ENCODE data around the gene ERBB4. TPM values are rescaled to one million over a fixed set of nuclear protein-coding genes. Genes with fewer than 3 reads are reported as not detected.

The ERBB4 gene
- total RNA-seq, 4 donors from 2014 or later = 0.16 to 12.7 (median 0.27) TPM; not detected in 1

DNA sequence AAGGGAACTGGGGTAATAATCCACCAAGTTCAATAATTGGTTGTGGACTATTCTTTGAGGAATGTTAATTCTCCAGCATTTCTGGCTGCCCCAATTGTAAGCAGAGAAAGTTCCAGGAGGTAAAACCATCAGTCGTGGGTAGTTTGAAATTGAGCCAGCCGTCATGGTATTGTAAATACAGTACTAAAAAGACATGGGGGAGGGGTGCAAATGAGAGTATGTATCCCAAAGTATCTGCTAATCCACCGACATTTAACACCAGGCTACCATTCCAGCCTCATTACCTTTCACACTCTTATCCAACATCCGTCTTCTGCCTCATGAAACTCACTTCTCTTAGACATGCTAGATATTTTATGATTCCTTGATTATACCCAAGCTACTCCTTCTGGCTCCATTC, 507.9 kb downstream of the ERBB4 start:
- Histone ChIP-seq H3K27me3 (no peaks in the 10 kb centered on the region), H3K36me3 (no peaks in the 10 kb centered on the region), H3K4me1 (no peaks in the 10 kb centered on the region), H3K27ac (no peak overlapping the region), H3K9me3 (no peaks in the 10 kb centered on the region), H3K4me3 (no peak overlapping the region)
- WGBS, 2 donors (ENCODE audit: low coverage in 1 of 2) = 41 to 52% methylated on average over 4 of the region's 4 CpGs
- no peak for TF ChIP-seq EP300 (IDR thresholded peaks at IDR 0.05; ENCODE audit: low read depth)
- no peak for TF ChIP-seq POLR2A (IDR thresholded peaks at IDR 0.05)
- in situ Hi-C loops (cut with MboI; ENCODE audit: low pct_ligation_motif_present in 1 of 4, low pct_unique_long_range_greater_than_20kb in 1 of 4, low sequenced_read_pairs in 3 of 4) = no loop called here
- DNase-seq = no peak
- intact Hi-C loops (cut with DNase I; ENCODE audit: low total_unique reads) = loop anchor here (1.0 kb wide), 1 partner anchor 26 kb away; no protein-coding TSS in a partner anchor

- WGBS, 2 donors (ENCODE audit: low coverage in 1 of 2) = 48% methylated on average over 5 of the region's 5 CpGs; no CpG with 5 or more reads in 1 of the 2 donors
- no peaks in the 10 kb centered on the region for H3K4me1 ChIP-seq
- intact Hi-C loops (cut with DNase I; ENCODE audit: low total_unique reads) = no loop called here
- H3K27ac ChIP-seq = no peak overlapping the region
- H3K4me3 ChIP-seq = no peak overlapping the region
- no peaks in the 10 kb centered on the region for H3K36me3 ChIP-seq
- H3K9me3 ChIP-seq = no peaks in the 10 kb centered on the region
- no peaks in the 10 kb centered on the region for H3K27me3 ChIP-seq
- in situ Hi-C loops (cut with MboI; ENCODE audit: low pct_ligation_motif_present in 1 of 4, low pct_unique_long_range_greater_than_20kb in 1 of 4, low sequenced_read_pairs in 3 of 4) = no loop called here
- TF ChIP-seq EP300 (IDR thresholded peaks at IDR 0.05; ENCODE audit: low read depth) (no peak), POLR2A (IDR thresholded peaks at IDR 0.05) (no peak), POLR2AphosphoS5 (IDR thresholded peaks at IDR 0.05) (no peak)
- TF ChIP-seq, protein P1, sequence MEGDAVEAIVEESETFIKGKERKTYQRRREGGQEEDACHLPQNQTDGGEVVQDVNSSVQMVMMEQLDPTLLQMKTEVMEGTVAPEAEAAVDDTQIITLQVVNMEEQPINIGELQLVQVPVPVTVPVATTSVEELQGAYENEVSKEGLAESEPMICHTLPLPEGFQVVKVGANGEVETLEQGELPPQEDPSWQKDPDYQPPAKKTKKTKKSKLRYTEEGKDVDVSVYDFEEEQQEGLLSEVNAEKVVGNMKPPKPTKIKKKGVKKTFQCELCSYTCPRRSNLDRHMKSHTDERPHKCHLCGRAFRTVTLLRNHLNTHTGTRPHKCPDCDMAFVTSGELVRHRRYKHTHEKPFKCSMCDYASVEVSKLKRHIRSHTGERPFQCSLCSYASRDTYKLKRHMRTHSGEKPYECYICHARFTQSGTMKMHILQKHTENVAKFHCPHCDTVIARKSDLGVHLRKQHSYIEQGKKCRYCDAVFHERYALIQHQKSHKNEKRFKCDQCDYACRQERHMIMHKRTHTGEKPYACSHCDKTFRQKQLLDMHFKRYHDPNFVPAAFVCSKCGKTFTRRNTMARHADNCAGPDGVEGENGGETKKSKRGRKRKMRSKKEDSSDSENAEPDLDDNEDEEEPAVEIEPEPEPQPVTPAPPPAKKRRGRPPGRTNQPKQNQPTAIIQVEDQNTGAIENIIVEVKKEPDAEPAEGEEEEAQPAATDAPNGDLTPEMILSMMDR (IDR thresholded peaks at IDR 0.05) = no peak
- DNase-seq = no peak
Measured at GRCh38 chr2:212028798-212029394, 509.7 kb downstream of the ERBB4 start.

DNA sequence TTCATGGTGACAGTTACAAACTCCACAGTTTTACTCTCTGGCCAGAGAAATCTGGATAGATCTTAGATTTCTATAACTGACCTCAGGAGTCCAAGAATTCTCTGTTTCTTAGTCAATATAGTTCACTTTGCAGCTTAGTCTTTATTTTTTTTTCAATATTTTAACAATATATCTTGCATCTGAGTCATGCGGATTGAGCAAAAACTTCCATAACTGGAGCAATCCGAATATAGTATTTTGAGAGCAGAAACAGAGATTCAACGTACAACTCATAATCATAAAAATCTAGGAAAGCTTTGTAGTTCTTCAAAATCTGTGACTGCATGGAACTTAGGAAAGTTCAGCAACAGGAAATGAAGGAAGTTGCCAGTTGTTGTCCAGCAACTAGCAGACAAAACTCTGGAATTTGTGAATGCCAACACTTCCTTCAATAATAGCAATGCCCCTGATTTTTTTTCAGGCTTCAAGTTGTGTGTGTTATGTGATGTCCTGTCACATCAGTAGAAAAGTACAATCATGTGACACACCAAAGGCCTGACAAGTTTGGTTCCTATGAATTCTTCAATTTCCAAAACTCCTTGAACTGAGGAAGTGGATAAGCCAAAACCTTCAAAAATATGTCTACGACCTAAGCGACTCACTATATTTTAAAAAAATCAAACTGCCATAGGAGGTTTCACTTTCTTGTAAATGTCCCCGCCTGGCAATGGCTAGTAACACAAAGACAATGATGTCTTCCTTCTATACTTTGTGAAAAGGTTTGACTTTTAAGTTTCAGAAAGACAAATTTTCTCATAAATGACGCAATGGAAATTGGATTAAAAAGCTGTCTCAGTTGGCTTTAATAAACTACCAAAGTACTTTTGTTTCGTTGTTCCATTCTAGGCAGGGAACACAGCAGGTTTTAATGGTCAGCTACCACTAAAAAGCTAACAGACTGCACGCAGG, 510.6 kb downstream of the ERBB4 start:
- no peak for TF ChIP-seq EP300 (IDR thresholded peaks at IDR 0.05; ENCODE audit: low read depth)
- no peak for TF ChIP-seq POLR2A (IDR thresholded peaks at IDR 0.05)
- TF ChIP-seq POLR2AphosphoS5 (IDR thresholded peaks at IDR 0.05) = no peak
- TF ChIP-seq, protein P1 (IDR thresholded peaks at IDR 0.05) = no peak
- 70% methylated on average over 7 to 9 of the region's 9 CpGs for WGBS, 2 donors (ENCODE audit: low coverage in 1 of 2)
- in situ Hi-C loops (cut with MboI; ENCODE audit: low pct_ligation_motif_present in 1 of 4, low pct_unique_long_range_greater_than_20kb in 1 of 4, low sequenced_read_pairs in 3 of 4) = no loop called here
- Histone ChIP-seq H3K9me3 (no peaks in the 10 kb centered on the region), H3K4me3 (no peak overlapping the region), H3K4me1 (no peaks in the 10 kb centered on the region), H3K36me3 (no peaks in the 10 kb centered on the region), H3K27ac (no peak overlapping the region), H3K27me3 (no peaks in the 10 kb centered on the region)
- no peak for DNase-seq
- intact Hi-C loops (cut with DNase I; ENCODE audit: low total_unique reads) = no loop called here

DNA sequence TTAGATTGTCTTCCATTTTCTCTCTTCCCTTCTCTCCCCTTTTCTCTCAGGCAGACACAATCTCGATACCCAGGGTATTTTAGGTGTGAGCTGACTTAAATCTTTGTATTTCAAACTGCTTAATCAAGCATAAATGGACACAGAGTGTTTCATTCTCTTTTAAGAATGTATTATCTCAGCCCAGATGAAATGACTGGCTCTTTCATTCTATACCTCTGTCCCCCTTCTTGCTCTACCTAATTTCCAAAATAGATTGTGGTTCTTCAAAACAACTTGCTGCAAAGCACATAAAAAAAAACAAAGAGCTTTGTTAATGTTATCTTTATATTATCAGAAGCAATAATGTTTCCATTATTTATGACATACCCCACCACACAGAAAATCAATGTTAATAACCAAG, 514.6 kb downstream of the ERBB4 start:
- in situ Hi-C loops (cut with MboI; ENCODE audit: low pct_ligation_motif_present in 1 of 4, low pct_unique_long_range_greater_than_20kb in 1 of 4, low sequenced_read_pairs in 3 of 4) (no loop called here), intact Hi-C loops (cut with DNase I; ENCODE audit: low total_unique reads) (no loop called here)
- no peaks in the 10 kb centered on the region for H3K4me1 ChIP-seq
- no peaks in the 10 kb centered on the region for H3K27me3 ChIP-seq
- no peak overlapping the region for H3K4me3 ChIP-seq
- H3K36me3 ChIP-seq = no peaks in the 10 kb centered on the region
- 60 to 67% methylated on average over 1 of the region's 1 CpG for WGBS, 2 donors (ENCODE audit: low coverage in 1 of 2)
- TF ChIP-seq POLR2A (IDR thresholded peaks at IDR 0.05) (no peak), EP300 (IDR thresholded peaks at IDR 0.05; ENCODE audit: low read depth) (no peak), POLR2AphosphoS5 (IDR thresholded peaks at IDR 0.05) (no peak)
- TF ChIP-seq, protein P1 (IDR thresholded peaks at IDR 0.05) = no peak
- no peak for DNase-seq
- no peaks in the 10 kb centered on the region for H3K9me3 ChIP-seq
- no peak overlapping the region for H3K27ac ChIP-seq

Measured in transverse colon (tissue), 4 donors.